Renal pelvis (tissue), 4 donors: Measurements from ENCODE around the gene THRA. TPM values are rescaled to one million over a fixed set of nuclear protein-coding genes. Genes with fewer than 3 reads are reported as not detected.
A peak's percentile ranks its signal among the peaks of the same experiment; 100 is the strongest.

Experiments
- DNase-seq: peaks from one replicate; pipeline ENCODE4 v3.0.0-alpha.2; 2013
- polyA plus RNA-seq, 3 donors: library from polyadenylated mRNA; unstranded; fragments of 120-200 nt; gene quantifications; one replicate each; pipeline ENCODE4 v1.2.1, GENCODE V29; 2013; ENCODE audit not compliant: insufficient read length in 3 of 3

Gene THRA
- polyA plus RNA-seq, 3 donors = 52.0 to 58.3 (median 55.5) TPM

- no peak for DNase-seq
These were observed 47.5 kb downstream of the THRA start for GRCh38 chr17:40110026-40110845.

GRCh38 chr17:40111221-40112128 is 48.7 kb downstream of the THRA start:
- DNase-seq = peak; percentile 94

- DNase-seq = no peak
These were observed 49.5 kb downstream of the THRA start for GRCh38 chr17:40112191-40112711.

DNA sequence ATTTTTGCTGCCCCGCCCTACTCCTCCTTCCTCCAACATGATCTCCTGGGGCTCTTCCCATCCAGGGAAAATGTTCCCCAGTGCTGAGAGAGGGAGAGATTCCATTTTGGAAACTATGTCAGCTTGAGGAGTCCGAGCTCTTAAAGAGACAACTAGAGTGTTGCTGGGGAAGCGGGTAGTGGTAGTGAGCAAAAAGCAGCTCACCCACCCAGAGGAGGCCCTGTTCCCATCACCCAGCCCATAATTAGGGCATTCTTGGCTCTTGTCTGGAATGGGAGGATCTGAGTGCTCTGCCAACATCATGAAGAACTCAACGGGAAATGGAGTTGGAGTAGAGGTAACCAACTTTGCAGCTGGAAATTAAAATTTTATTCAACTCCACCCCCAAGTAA is 49.9 kb downstream of the THRA start:
- DNase-seq = no peak

DNA sequence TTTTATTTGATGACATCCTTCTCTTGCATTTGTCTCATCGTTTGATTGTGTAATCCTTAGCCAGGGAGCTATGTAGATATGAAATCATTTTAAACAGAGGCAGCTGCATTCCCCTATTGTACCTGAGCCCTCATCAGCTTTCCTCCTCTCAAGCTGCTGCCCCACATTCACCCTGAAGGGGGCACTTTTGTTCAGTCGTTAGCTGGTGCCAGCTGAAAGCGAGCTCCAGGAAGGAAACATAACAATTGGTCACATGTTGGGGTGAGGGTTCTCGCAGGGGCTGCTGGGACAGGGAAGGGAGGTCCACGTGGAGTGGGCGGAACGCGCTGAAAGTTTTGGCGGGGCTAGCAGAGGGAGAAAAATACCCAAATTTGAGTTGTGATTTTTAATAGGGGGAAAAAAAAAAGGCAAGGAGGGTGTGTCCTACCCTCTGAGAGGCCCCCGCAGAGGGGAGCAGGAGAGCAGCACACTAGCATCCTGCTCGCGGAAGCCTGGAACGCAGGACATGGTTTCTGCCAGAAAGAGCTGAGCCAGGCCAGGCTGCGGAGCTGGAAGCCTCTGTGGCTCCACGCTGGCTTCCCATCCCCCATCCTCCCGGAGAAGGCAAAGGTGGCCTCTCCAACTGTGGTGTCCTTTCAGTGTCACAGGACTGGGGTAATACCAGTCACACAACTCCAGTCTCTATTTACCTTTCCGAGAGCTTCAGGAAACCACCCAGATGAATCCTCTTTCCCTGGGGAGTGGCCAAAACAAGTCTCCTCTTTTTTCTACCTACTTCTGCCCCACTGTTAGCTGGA is 50.5 kb downstream of the THRA start:
- peak; percentile 94 for DNase-seq

DNA sequence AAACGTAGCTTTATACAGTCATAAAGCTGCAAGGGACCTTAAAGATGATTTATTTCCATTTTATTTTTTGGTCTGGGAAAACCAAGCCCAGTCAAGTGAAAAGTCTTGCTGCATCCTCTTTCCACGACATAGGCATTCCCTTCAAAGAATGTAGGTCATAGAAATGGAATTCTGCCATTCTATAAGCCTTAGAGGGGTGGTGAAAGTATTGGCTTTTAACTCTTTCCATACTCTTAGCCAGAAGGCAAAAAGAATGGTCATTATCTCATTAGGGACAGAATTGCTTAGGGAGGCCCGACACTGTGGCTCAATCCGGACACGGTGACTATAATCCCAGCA is 51.1 kb downstream of the THRA start:
- DNase-seq = no peak

GRCh38 chr17:40115101-40115436 is 52.3 kb downstream of the THRA start:
- DNase-seq = no peak

GRCh38 chr17:40121181-40122135 is 58.7 kb downstream of the THRA start, which contains the start of gene MSL1:
TSS of gene MSL1 (plus strand) at chr17:40121971. CDS start at chr17:40122613, 642 bp downstream.
- peak; percentile 90 for DNase-seq

GRCh38 chr17:40122136-40122998 is 59.6 kb downstream of the THRA start:
- no peak for DNase-seq

GRCh38 chr17:40122999-40123810 is 60.4 kb downstream of the THRA start:
- DNase-seq = no peak

- DNase-seq = no peak
These were observed 61.0 kb downstream of the THRA start for GRCh38 chr17:40123811-40124114.

- DNase-seq = no peak
These were observed 61.7 kb downstream of the THRA start for GRCh38 chr17:40124279-40125141.

DNA sequence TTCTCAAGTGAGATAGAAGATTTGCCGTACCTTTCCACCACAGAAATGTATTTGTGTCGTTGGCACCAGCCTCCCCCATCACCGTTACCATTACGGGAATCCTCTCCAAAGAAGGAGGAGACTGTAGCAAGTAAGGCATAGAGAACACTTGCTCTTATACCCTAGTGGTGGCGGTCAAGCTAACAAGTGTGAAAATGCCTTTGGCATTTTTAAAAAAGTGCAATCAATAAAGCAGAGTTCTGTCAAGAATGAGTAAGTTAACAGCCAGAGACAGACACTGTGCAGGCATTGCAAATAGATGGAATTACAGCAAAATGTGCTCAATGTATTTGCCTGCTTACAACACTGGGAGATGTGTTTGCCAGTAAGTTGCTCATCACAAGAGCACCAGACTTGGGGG is 66.7 kb downstream of the THRA start:
- DNase-seq = no peak

GRCh38 chr17:40130352-40131042 is 67.7 kb downstream of the THRA start:
- DNase-seq = no peak

DNA sequence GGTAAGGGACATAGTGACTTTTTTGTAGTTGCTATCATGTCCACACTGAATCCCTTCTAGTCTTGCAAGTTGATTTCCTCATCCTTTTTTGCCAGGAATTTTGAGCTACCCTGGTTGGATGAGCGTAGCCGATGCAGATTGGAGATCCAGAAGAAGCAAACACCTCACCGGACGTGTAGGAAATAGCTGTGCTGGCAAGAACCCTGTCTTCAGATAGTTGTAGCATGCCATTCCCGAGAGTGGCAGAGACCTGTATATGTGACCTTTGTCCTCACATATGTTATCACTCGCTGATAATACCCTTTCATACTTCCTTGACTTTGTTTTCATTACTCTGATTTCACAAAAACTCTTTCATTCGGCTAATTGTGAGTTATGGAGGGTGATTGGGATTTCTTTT is 71.4 kb downstream of the THRA start:
- DNase-seq = no peak

GRCh38 chr17:40135817-40136216 is 73.1 kb downstream of the THRA start:
- DNase-seq = no peak

GRCh38 chr17:40139566-40140058 is 76.8 kb downstream of the THRA start:
- DNase-seq = no peak
